H9 (cell line): ENCODE results near the gene ZGRF1. TPM values are rescaled to one million over a fixed set of nuclear protein-coding genes. Genes with fewer than 3 reads are reported as not detected.

ENCODE experiments used
- DNase-seq: peaks from one replicate; pipeline ENCODE4 v3.0.0-alpha.2; 2017
- H2AFZ ChIP-seq: one replicate; pipeline ENCODE4 v1.6.1; 2013; ENCODE audit warnings: mild to moderate bottlenecking, low read length, control low read depth, moderate library complexity
- H2AK5ac ChIP-seq: 2 replicates; pipeline ENCODE4 v1.6.1; 2013; ENCODE audit warnings: low read length, control low read depth, mixed read lengths; ENCODE audit not compliant: insufficient read length
- H2BK120ac ChIP-seq: one replicate; pipeline ENCODE4 v1.6.1; 2013; ENCODE audit warnings: low read depth, mild to moderate bottlenecking, low read length, control low read depth, inconsistent platforms; ENCODE audit not compliant: poor library complexity, severe bottlenecking
- H2BK12ac ChIP-seq: 2 replicates; pipeline ENCODE4 v1.6.1; 2013; ENCODE audit warnings: low read length, control low read depth, mixed read lengths, low read depth; ENCODE audit not compliant: insufficient read length
- H2BK15ac ChIP-seq: 2 replicates; pipeline ENCODE4 v1.6.1; 2013; ENCODE audit warnings: low read depth, low read length, control low read depth
- H2BK20ac ChIP-seq: one replicate; pipeline ENCODE4 v1.6.1; 2013; ENCODE audit warnings: low read depth, mild to moderate bottlenecking, low read length, control low read depth, inconsistent platforms; ENCODE audit not compliant: poor library complexity, severe bottlenecking
- H2BK5ac ChIP-seq: 2 replicates; pipeline ENCODE4 v1.6.1; 2013; ENCODE audit warnings: low read length, control low read depth, mixed read lengths; ENCODE audit not compliant: insufficient read length
- H3K14ac ChIP-seq: 2 replicates; pipeline ENCODE4 v1.6.1; 2013; ENCODE audit warnings: low read length, control low read depth; ENCODE audit not compliant: insufficient read depth
- H3K18ac ChIP-seq: 2 replicates; pipeline ENCODE4 v1.6.1; 2013; ENCODE audit warnings: low read depth, mild to moderate bottlenecking, mixed read lengths, low read length, control low read depth; ENCODE audit not compliant: insufficient read length
- H3K23ac ChIP-seq: 2 replicates; pipeline ENCODE4 v1.6.1; 2013; ENCODE audit warnings: low read length, control low read depth, mixed read lengths, low read depth; ENCODE audit not compliant: insufficient read length
- H3K23me2 ChIP-seq: 2 replicates; pipeline ENCODE4 v1.6.1; 2013; ENCODE audit warnings: low read depth, mild to moderate bottlenecking, mixed read lengths, low read length, control low read depth; ENCODE audit not compliant: insufficient read length, poor library complexity, severe bottlenecking
- H3K27ac ChIP-seq: 2 replicates; pipeline ENCODE4 v1.5.1; 2013; ENCODE audit warnings: low read length, control low read depth, mixed read lengths, low read depth; ENCODE audit not compliant: insufficient read length
- H3K27me3 ChIP-seq: 2 replicates; pipeline ENCODE4 v1.6.1; 2013; ENCODE audit warnings: low read length, control low read depth, inconsistent platforms; ENCODE audit not compliant: insufficient read depth
- H3K4ac ChIP-seq: 2 replicates; pipeline ENCODE4 v1.6.1; 2013; ENCODE audit warnings: low read depth, mild to moderate bottlenecking, control low read depth, inconsistent platforms, low read length, moderate library complexity
- H3K4me1 ChIP-seq: 2 replicates; pipeline ENCODE4 v1.6.1; 2013; ENCODE audit warnings: low read length, control low read depth, inconsistent platforms; ENCODE audit not compliant: insufficient read depth
- H3K4me2 ChIP-seq: 2 replicates; pipeline ENCODE4 v1.6.1; 2013; ENCODE audit warnings: low read length, control low read depth, mixed read lengths; ENCODE audit not compliant: insufficient read length, insufficient read depth
- H3K56ac ChIP-seq: 2 replicates; pipeline ENCODE4 v1.6.1; 2013; ENCODE audit warnings: low read depth, mild to moderate bottlenecking, mixed read lengths, low read length, control low read depth; ENCODE audit not compliant: insufficient read length
- H3K79me1 ChIP-seq: 2 replicates; pipeline ENCODE4 v1.6.1; 2013; ENCODE audit warnings: low read depth, mild to moderate bottlenecking, moderate library complexity, low read length, control low read depth, inconsistent platforms; ENCODE audit not compliant: insufficient read depth, poor library complexity, severe bottlenecking
- H3K79me2 ChIP-seq: 2 replicates; pipeline ENCODE4 v1.6.1; 2013; ENCODE audit warnings: low read length, control low read depth, inconsistent platforms; ENCODE audit not compliant: insufficient read depth
- H3K9ac ChIP-seq: 2 replicates; pipeline ENCODE4 v1.6.1; 2013; ENCODE audit warnings: low read length, control low read depth, mixed read lengths; ENCODE audit not compliant: insufficient read length; ENCODE audit errors: extremely low read depth
- H3K9me3 ChIP-seq: one replicate; pipeline ENCODE4 v1.6.1; 2013; ENCODE audit warnings: low read depth, low read length, inconsistent platforms; ENCODE audit not compliant: control insufficient read depth
- H3T11ph ChIP-seq: one replicate; pipeline ENCODE4 v1.6.1; 2013; ENCODE audit warnings: mild to moderate bottlenecking, low read length, control low read depth, inconsistent platforms
- H4K20me1 ChIP-seq: one replicate; pipeline ENCODE4 v1.6.1; 2013; ENCODE audit not compliant: control insufficient read depth, insufficient read length, insufficient read depth
- H4K5ac ChIP-seq: 2 replicates; pipeline ENCODE4 v1.6.1; 2013; ENCODE audit warnings: low read depth, mild to moderate bottlenecking, mixed read lengths, low read length, control low read depth; ENCODE audit not compliant: insufficient read length
- H4K8ac ChIP-seq: replicated peaks from 2 replicates; pipeline ENCODE4 v1.6.1; 2013; ENCODE audit warnings: low read length, control low read depth, mixed read lengths, low read depth; ENCODE audit not compliant: insufficient read length
- H4K91ac ChIP-seq: 2 replicates; pipeline ENCODE4 v1.6.1; 2013; ENCODE audit warnings: low read depth, mild to moderate bottlenecking, moderate library complexity, mixed read lengths, low read length, control low read depth; ENCODE audit not compliant: insufficient read length
- H3K27ac Mint-ChIP-seq, 3 experiments: 2 replicates in 2 of 3; 3 replicates in 1 of 3; pipeline ENCODE4 v1.8.0; 2020 to 2021; ENCODE audit warnings: mixed read lengths in 3 of 3, mild to moderate bottlenecking in 1 of 3, moderate library complexity in 1 of 3
- H3K27me3 Mint-ChIP-seq: 2 replicates; pipeline ENCODE4 v1.8.0; 2021; ENCODE audit warnings: low read depth, mild to moderate bottlenecking, moderate library complexity, mixed read lengths
- H3K36me3 Mint-ChIP-seq, 3 experiments: 2 replicates in 2 of 3; 3 replicates in 1 of 3; pipeline ENCODE4 v1.8.0; 2020 to 2021; ENCODE audit warnings: low read depth in 3 of 3, mixed read lengths in 3 of 3; ENCODE audit not compliant: insufficient read depth in 1 of 3
- H3K4me1 Mint-ChIP-seq, 2 experiments: 2 replicates each; pipeline ENCODE4 v1.8.0; 2020; ENCODE audit warnings: mixed read lengths in 2 of 2
- H3K4me3 Mint-ChIP-seq, 2 experiments: 2 replicates in 1 of 2; 3 replicates in 1 of 2; pipeline ENCODE4 v1.8.0; 2020 to 2021; ENCODE audit warnings: mild to moderate bottlenecking in 2 of 2, mixed read lengths in 2 of 2, moderate library complexity in 1 of 2
- H3K9me3 Mint-ChIP-seq, 2 experiments: 2 replicates in 1 of 2; 3 replicates in 1 of 2; pipeline ENCODE4 v1.8.0; 2020; ENCODE audit warnings: mild to moderate bottlenecking in 2 of 2, mixed read lengths in 2 of 2, moderate library complexity in 1 of 2
- WGBS: extraction: QIAGEN DNeasy Blood & Tissue Kit; methylation state at CpG from one replicate; pipeline ENCODE4 v1.1.7; 2013; ENCODE audit warnings: missing lambda C conversion rate, low lambda C conversion rate, mixed read lengths; ENCODE audit not compliant: insufficient read length; ENCODE audit errors: extremely low coverage; 5-methylcytosine and 5-hydroxymethylcytosine counted together
- total RNA-seq: library from RNA; stranded (reverse); gene quantifications from 2 replicates; pipeline ENCODE4 v1.2.1, GENCODE V29; 2021
- TF ChIP-seq, protein P1 (sequence below): fragments of 200-600 bp; sonication (generic); conservative IDR thresholded peaks from 3 replicates; pipeline ENCODE4 v1.8.0; 2021; ENCODE audit warnings: antibody characterized with exemption, mild to moderate bottlenecking

ZGRF1 gene
- total RNA-seq, 1 experiment from 2014 or later = 38.3 TPM

DNA sequence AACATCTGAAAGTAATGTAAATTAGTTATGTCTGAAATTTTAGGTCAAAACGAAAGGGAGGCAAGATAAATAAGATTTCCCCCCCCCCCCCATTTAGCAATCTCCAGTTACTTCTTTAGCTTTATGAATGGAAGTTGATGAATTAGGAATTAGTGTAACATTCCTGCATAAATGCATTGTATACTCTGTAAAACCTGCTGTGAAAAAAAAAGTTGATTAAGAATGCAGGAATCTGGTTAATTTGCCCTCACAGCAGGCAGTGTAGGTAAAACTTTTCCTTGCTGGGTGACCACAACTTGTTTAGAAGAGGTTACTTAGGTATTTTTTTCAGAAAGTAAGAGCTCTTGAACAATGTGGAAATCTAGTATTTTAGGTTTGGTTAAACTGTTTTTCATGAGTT is 15.5 kb upstream of the ZGRF1 start:
- no CpG with 5 or more reads among the region's 1 CpG for WGBS

More for the DNA sequence above, 15.5 kb upstream of the ZGRF1 start:
- Histone ChIP-seq H2BK15ac (no peak overlapping the region), H3T11ph (no peak overlapping the region), H2BK120ac (no peak overlapping the region), H3K79me2 (no peaks in the 10 kb centered on the region; the same call in 1 of the 2 replicates), H4K20me1 (no peaks in the 10 kb centered on the region), H2AFZ (no peak overlapping the region), H3K23me2 (no peaks in the 10 kb centered on the region), H4K5ac (no peak overlapping the region), H3K4me1 (peaks cover 4% of the 10 kb centered on the region), H2BK5ac (no peak overlapping the region), H3K9me3 (no peaks in the 10 kb centered on the region), H2AK5ac (no peak overlapping the region), H3K23ac (no peak overlapping the region), H3K4me2 (peak overlapping the region; percentile 86), H2BK20ac (no peak overlapping the region), H3K27me3 (no peaks in the 10 kb centered on the region), H3K9ac (no peak overlapping the region), H3K79me1 (no peaks in the 10 kb centered on the region), H3K4ac (no peak overlapping the region), H3K14ac (no peak overlapping the region), H3K27ac (peak overlapping the region; percentile 79), H4K8ac (no peak overlapping the region), H4K91ac (no peak overlapping the region), H3K56ac (no peak overlapping the region), H2BK12ac (no peak overlapping the region), H3K18ac (no peak overlapping the region)
- peak overlapping the region; percentile 48 to 68 for H3K4me3 Mint-ChIP-seq
- DNase-seq = peak; percentile 55
- TF ChIP-seq, protein P1, sequence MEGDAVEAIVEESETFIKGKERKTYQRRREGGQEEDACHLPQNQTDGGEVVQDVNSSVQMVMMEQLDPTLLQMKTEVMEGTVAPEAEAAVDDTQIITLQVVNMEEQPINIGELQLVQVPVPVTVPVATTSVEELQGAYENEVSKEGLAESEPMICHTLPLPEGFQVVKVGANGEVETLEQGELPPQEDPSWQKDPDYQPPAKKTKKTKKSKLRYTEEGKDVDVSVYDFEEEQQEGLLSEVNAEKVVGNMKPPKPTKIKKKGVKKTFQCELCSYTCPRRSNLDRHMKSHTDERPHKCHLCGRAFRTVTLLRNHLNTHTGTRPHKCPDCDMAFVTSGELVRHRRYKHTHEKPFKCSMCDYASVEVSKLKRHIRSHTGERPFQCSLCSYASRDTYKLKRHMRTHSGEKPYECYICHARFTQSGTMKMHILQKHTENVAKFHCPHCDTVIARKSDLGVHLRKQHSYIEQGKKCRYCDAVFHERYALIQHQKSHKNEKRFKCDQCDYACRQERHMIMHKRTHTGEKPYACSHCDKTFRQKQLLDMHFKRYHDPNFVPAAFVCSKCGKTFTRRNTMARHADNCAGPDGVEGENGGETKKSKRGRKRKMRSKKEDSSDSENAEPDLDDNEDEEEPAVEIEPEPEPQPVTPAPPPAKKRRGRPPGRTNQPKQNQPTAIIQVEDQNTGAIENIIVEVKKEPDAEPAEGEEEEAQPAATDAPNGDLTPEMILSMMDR = no peak
- H3K36me3 Mint-ChIP-seq = peaks cover 17 to 32% (median 27%) of the 10 kb centered on the region in 3 experiments
- peaks cover 55 to 59% of the 10 kb centered on the region in 2 experiments for H3K4me1 Mint-ChIP-seq
- peaks cover under 1% of the 10 kb centered on the region for H3K27me3 Mint-ChIP-seq
- H3K27ac Mint-ChIP-seq = peak overlapping the region; percentile 92 to 99 (median 99)
- H3K9me3 Mint-ChIP-seq = peaks cover under 1 to 7% of the 10 kb centered on the region in 2 experiments; a peak in 4 of 5 replicates
